WTC11 (cell line): ENCODE data around the gene TNFAIP8L1. TPM values are rescaled to one million over a fixed set of nuclear protein-coding genes. Genes with fewer than 3 reads are reported as not detected.

ENCODE experiments used
- ATAC-seq: fragments of 200-7000 bp; cut with Tn5 transposase; 2 replicates; pipeline ENCODE4 v1.10.0; 2021; ENCODE audit warnings: mild to moderate bottlenecking, moderate library complexity
- CTCF ChIA-PET: fragments of 300-600 bp; sonication (Branson Sonifier 250); formaldehyde crosslinking; loops from one replicate; lab custom pipeline; 2021; ENCODE audit warnings: antibody characterized with exemption; lab: Charles Lee
- POLR2A ChIA-PET: fragments of 350-600 bp; sonication (Branson Sonifier 250); formaldehyde crosslinking; loops from one replicate; lab custom pipeline; 2021; ENCODE audit warnings: antibody characterized with exemption; lab: Charles Lee
- DNase-seq: peaks from one replicate; pipeline ENCODE4 v3.0.0; 2021; ENCODE audit warnings: low spot score
- H3K27ac Mint-ChIP-seq: 2 replicates; pipeline ENCODE4 v1.8.0; 2021; ENCODE audit warnings: mixed read lengths
- H3K27me3 Mint-ChIP-seq: 2 replicates; pipeline ENCODE4 v1.8.0; 2021; ENCODE audit warnings: low read depth, mild to moderate bottlenecking, moderate library complexity, mixed read lengths
- H3K36me3 Mint-ChIP-seq: 2 replicates; pipeline ENCODE4 v1.8.0; 2021; ENCODE audit warnings: mixed read lengths
- H3K4me1 Mint-ChIP-seq: 2 replicates; pipeline ENCODE4 v1.8.0; 2022; ENCODE audit warnings: mixed read lengths
- H3K4me3 Mint-ChIP-seq: 2 replicates; pipeline ENCODE4 v1.8.0; 2021; ENCODE audit warnings: mild to moderate bottlenecking, moderate library complexity, mixed read lengths
- H3K9me3 Mint-ChIP-seq: 2 replicates; pipeline ENCODE4 v1.8.0; 2021; ENCODE audit warnings: mixed read lengths
- CBFB ChIP-seq: sonication (generic); formaldehyde crosslinking; IDR thresholded peaks from 2 replicates; pipeline ENCODE4 v1.8.1; 2022; ENCODE audit warnings: mild to moderate bottlenecking, low read depth, missing genetic modification reagents
- CREM ChIP-seq: sonication (generic); formaldehyde crosslinking; IDR thresholded peaks from 2 replicates; pipeline ENCODE4 v1.8.1; 2022; ENCODE audit warnings: mild to moderate bottlenecking, missing genetic modification reagents, moderate library complexity
- FOXJ3 ChIP-seq: sonication (generic); formaldehyde crosslinking; IDR thresholded peaks from 2 replicates; pipeline ENCODE4 v1.9.0; 2021; ENCODE audit warnings: missing genetic modification reagents, mild to moderate bottlenecking, borderline replicate concordance
- GTF2I ChIP-seq: fragments of 250-450 bp; sonication (Bioruptor Pico); conservative IDR thresholded peaks from 2 replicates; pipeline ENCODE4 v1.4.0; 2021; ENCODE audit warnings: mild to moderate bottlenecking
- IRF2 ChIP-seq: sonication (generic); formaldehyde crosslinking; IDR thresholded peaks from 2 replicates; pipeline ENCODE4 v1.8.0; 2022; ENCODE audit warnings: low read depth, missing genetic modification reagents, borderline replicate concordance
- JAZF1 ChIP-seq: fragments of 250-450 bp; sonication (Bioruptor Pico); IDR thresholded peaks from 2 replicates; pipeline ENCODE4 v1.9.0; 2021; ENCODE audit warnings: moderate library complexity, mild to moderate bottlenecking, inconsistent platforms
- MYBL2 ChIP-seq: sonication (generic); formaldehyde crosslinking; IDR thresholded peaks from 2 replicates; pipeline ENCODE4 v1.8.1; 2023; ENCODE audit warnings: mild to moderate bottlenecking, moderate library complexity, missing genetic modification reagents
- NR1H2 ChIP-seq: sonication (generic); formaldehyde crosslinking; IDR thresholded peaks from 2 replicates; pipeline ENCODE4 v1.9.0; 2021; ENCODE audit warnings: mild to moderate bottlenecking, moderate library complexity, missing genetic modification reagents
- NR3C1 ChIP-seq: sonication (generic); formaldehyde crosslinking; conservative IDR thresholded peaks from 2 replicates; pipeline ENCODE4 v1.8.1; 2023; ENCODE audit warnings: low read depth, mild to moderate bottlenecking, missing genetic modification reagents
- TEAD1 ChIP-seq: sonication (generic); formaldehyde crosslinking; IDR thresholded peaks from 2 replicates; pipeline ENCODE4 v1.8.0; 2022; ENCODE audit warnings: mild to moderate bottlenecking, missing genetic modification reagents
- ZNF121 ChIP-seq: sonication (generic); formaldehyde crosslinking; IDR thresholded peaks from 2 replicates; pipeline ENCODE4 v1.8.0; 2023; ENCODE audit warnings: missing genetic modification reagents
- ZNF219 ChIP-seq: sonication (generic); formaldehyde crosslinking; IDR thresholded peaks from 2 replicates; pipeline ENCODE4 v1.8.0; 2023; ENCODE audit warnings: missing genetic modification reagents, mild to moderate bottlenecking, borderline replicate concordance
- ZNF232 ChIP-seq: sonication (generic); formaldehyde crosslinking; IDR thresholded peaks from 2 replicates; pipeline ENCODE4 v1.8.0; 2022; ENCODE audit warnings: mild to moderate bottlenecking, missing genetic modification reagents
- total RNA-seq: library from RNA; stranded (reverse); gene quantifications from 3 replicates; pipeline ENCODE4 v1.2.3, GENCODE V29; 2021
- TF ChIP-seq, protein P1 (sequence below): fragments of 250-450 bp; sonication (Bioruptor Pico); IDR thresholded peaks from 2 replicates; pipeline ENCODE4 v1.8.0; 2021; ENCODE audit warnings: mild to moderate bottlenecking
- TF ChIP-seq, protein P2 (sequence below): sonication (generic); formaldehyde crosslinking; IDR thresholded peaks from 2 replicates; pipeline ENCODE4 v1.8.0; 2022; ENCODE audit warnings: mild to moderate bottlenecking, missing genetic modification reagents
- TF ChIP-seq, protein P3 (sequence below): sonication (generic); formaldehyde crosslinking; IDR thresholded peaks from 2 replicates; pipeline ENCODE4 v1.8.0; 2023; ENCODE audit warnings: missing genetic modification reagents
- TF ChIP-seq, protein P4 (sequence below): sonication (generic); formaldehyde crosslinking; IDR thresholded peaks from 2 replicates; pipeline ENCODE4 v1.8.1; 2023; ENCODE audit warnings: mild to moderate bottlenecking, missing genetic modification reagents, moderate library complexity
- TF ChIP-seq, protein P5 (sequence below): sonication (generic); formaldehyde crosslinking; IDR thresholded peaks from 2 replicates; pipeline ENCODE4 v1.8.0; 2022; ENCODE audit warnings: mild to moderate bottlenecking, missing genetic modification reagents
- TF ChIP-seq, protein P6 (sequence below): sonication (generic); formaldehyde crosslinking; IDR thresholded peaks from 2 replicates; pipeline ENCODE4 v1.8.0; 2022; ENCODE audit warnings: mild to moderate bottlenecking, missing genetic modification reagents
- TF ChIP-seq, protein P7 (sequence below): fragments of 250-450 bp; sonication (Bioruptor Pico); IDR thresholded peaks from 2 replicates; pipeline ENCODE4 v2.1.2; 2022; ENCODE audit warnings: mild to moderate bottlenecking, moderate library complexity
- TF ChIP-seq, protein P8 (sequence below): sonication (generic); formaldehyde crosslinking; IDR thresholded peaks from 2 replicates; pipeline ENCODE4 v1.8.1; 2022; ENCODE audit warnings: mild to moderate bottlenecking, moderate library complexity, missing genetic modification reagents

Gene TNFAIP8L1
- total RNA-seq, 1 experiment from 2014 or later = 8.7 TPM

DNA sequence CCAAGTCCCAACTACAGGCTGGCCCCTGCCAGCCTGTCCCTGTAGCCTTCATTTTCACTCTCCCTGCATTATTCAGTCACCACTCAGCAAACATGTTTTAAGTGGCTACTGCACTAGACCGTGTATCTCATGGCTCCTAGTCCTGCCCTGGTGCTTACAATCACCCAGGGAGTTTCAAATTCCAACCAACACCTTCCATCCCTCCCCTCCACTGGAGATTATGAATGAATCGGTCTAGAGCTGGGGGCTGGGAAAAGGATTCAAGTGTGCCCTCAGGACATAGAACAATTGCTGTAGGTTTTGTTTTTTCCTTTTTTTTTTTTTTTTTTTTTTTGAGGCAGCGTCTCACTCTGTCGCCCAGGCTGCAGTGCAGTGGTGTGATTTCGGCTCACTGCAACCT, 15.0 kb upstream of the TNFAIP8L1 start (continued):
- TF ChIP-seq, protein P1, sequence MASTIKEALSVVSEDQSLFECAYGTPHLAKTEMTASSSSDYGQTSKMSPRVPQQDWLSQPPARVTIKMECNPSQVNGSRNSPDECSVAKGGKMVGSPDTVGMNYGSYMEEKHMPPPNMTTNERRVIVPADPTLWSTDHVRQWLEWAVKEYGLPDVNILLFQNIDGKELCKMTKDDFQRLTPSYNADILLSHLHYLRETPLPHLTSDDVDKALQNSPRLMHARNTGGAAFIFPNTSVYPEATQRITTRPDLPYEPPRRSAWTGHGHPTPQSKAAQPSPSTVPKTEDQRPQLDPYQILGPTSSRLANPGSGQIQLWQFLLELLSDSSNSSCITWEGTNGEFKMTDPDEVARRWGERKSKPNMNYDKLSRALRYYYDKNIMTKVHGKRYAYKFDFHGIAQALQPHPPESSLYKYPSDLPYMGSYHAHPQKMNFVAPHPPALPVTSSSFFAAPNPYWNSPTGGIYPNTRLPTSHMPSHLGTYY (CRISPR knock-in tag) = no peak
- TF ChIP-seq, protein P2, sequence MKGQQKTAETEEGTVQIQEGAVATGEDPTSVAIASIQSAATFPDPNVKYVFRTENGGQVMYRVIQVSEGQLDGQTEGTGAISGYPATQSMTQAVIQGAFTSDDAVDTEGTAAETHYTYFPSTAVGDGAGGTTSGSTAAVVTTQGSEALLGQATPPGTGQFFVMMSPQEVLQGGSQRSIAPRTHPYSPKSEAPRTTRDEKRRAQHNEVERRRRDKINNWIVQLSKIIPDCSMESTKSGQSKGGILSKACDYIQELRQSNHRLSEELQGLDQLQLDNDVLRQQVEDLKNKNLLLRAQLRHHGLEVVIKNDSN (CRISPR knock-in tag) = no peak
- no peak for TF ChIP-seq NR1H2 (CRISPR knock-in tag)
- TF ChIP-seq, protein P3, sequence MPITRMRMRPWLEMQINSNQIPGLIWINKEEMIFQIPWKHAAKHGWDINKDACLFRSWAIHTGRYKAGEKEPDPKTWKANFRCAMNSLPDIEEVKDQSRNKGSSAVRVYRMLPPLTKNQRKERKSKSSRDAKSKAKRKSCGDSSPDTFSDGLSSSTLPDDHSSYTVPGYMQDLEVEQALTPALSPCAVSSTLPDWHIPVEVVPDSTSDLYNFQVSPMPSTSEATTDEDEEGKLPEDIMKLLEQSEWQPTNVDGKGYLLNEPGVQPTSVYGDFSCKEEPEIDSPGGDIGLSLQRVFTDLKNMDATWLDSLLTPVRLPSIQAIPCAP = no peak
- TF ChIP-seq, protein P4, sequence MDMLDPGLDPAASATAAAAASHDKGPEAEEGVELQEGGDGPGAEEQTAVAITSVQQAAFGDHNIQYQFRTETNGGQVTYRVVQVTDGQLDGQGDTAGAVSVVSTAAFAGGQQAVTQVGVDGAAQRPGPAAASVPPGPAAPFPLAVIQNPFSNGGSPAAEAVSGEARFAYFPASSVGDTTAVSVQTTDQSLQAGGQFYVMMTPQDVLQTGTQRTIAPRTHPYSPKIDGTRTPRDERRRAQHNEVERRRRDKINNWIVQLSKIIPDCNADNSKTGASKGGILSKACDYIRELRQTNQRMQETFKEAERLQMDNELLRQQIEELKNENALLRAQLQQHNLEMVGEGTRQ (CRISPR knock-in tag) = no peak
- TF ChIP-seq IRF2 (CRISPR knock-in tag) = no peak
- TF ChIP-seq JAZF1 (CRISPR knock-in tag) = no peak
- TF ChIP-seq, protein P5, sequence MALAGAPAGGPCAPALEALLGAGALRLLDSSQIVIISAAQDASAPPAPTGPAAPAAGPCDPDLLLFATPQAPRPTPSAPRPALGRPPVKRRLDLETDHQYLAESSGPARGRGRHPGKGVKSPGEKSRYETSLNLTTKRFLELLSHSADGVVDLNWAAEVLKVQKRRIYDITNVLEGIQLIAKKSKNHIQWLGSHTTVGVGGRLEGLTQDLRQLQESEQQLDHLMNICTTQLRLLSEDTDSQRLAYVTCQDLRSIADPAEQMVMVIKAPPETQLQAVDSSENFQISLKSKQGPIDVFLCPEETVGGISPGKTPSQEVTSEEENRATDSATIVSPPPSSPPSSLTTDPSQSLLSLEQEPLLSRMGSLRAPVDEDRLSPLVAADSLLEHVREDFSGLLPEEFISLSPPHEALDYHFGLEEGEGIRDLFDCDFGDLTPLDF = no peak

DNA sequence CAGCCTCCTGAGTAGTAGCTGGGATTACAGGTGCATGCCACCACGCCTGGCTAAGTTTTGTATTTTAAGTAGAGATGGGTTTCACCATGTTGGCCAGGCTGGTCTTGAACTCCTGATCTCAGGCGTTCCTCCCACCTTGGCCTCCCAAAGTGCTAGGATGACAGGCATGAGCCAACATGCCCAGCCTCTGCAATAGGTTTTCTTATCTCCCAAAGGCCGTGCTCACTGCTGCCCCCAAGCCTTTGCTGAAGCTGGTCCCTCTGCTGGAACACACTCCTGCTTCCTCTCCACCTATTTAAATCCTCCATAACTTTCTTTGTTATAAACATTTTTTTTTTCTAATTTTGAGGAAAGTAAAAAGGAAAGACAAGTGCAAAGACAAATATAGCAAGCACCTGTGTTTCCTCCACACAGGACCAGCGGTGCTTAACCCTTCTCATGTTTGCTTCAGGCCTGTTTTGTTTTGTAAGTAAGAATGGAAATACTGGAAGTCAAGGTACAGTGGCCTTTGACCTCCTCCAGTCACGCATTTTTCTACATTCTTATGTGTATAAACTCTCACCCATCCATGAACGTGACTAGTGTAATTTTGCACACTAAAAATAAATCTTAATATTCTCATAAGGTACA, 14.5 kb upstream of the TNFAIP8L1 start:
- Mint-ChIP-seq H3K36me3 (no peaks in the 10 kb centered on the region), H3K9me3 (peaks cover 4% of the 10 kb centered on the region; the same call in 1 of the 2 replicates), H3K4me3 (no peak overlapping the region), H3K4me1 (peaks cover 12% of the 10 kb centered on the region), H3K27ac (no peak overlapping the region; the same call in 1 of the 2 replicates), H3K27me3 (peaks cover 5% of the 10 kb centered on the region)
- CTCF ChIA-PET = interaction anchor here (0.6 to 5.0 kb wide), 17 partner anchors 9 to 351 kb away, joined by 3 to 46 read pairs (median 4); partner anchors contain the start of genes MPND and PLIN5
- peak; percentile 62 for DNase-seq
- TF ChIP-seq ZNF121 (peak; percentile 29; the same call in 1 of the 2 replicates), CBFB (no peak), CREM (no peak), NR3C1 (CRISPR knock-in tag) (no peak), MYBL2 (CRISPR knock-in tag) (no peak)
- TF ChIP-seq, protein P3 = no peak
- TF ChIP-seq, protein P6, sequence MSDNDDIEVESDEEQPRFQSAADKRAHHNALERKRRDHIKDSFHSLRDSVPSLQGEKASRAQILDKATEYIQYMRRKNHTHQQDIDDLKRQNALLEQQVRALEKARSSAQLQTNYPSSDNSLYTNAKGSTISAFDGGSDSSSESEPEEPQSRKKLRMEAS (CRISPR knock-in tag) = no peak
- ATAC-seq = peak; percentile 71
- POLR2A ChIA-PET = no interaction called here

DNA sequence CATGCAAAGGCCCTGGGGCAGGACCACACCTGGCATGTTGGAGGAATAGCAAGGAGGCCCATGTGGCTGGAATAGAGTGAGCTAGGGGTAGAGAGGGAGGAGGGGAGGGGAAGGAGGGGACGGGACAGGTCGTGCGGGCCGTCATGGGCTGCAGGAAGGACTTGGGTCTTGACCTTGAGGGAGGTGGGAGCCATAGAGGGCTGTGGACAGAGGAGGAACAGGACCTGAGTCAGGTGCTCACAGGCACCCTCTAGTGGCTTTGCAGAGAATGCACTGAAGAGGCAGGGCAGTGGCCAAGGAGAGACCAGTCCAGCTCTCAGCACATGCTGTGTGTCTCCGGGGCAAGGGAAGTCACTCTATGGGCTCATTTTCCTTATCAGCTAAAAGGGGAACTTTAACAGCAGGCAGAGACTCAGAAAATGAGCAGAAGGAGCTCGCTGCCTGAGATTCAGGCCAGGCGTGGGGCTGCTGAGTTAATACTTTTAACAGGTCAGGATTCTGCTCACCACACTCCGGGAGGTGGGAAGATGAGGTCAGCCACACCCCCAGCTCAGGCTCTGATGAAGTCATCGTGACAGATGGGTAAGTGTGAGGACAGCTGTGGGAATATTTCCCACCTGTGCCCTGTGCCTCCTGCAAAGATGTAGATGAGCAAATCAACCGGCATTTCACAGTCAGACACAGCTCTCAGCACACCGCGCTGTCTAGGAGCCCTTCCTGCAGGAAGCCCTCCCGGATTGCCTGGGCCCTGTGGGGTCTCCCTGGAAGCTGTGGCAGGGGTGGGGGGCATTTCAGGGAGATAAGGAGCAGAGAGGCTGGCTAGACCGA, 6.0 kb upstream of the TNFAIP8L1 start:
- Mint-ChIP-seq H3K9me3 (no peaks in the 10 kb centered on the region), H3K27ac (no peak overlapping the region), H3K36me3 (no peaks in the 10 kb centered on the region), H3K4me1 (peaks cover 6% of the 10 kb centered on the region), H3K27me3 (peaks cover 48% of the 10 kb centered on the region), H3K4me3 (0 out of 2 replicates have a peak overlapping the region, but pooled peaks have one; percentile 8)
- ATAC-seq (peak; percentile 68), DNase-seq (peak; percentile 80)
- ChIA-PET POLR2A (no interaction called here), CTCF (interaction anchor here (0.6 to 3.4 kb wide), 38 partner anchors 9 to 473 kb away, joined by 3 to 46 read pairs (median 6); partner anchors contain the start of genes CHAF1A, FEM1A, MYDGF and PLIN5)
- TF ChIP-seq, protein P7, sequence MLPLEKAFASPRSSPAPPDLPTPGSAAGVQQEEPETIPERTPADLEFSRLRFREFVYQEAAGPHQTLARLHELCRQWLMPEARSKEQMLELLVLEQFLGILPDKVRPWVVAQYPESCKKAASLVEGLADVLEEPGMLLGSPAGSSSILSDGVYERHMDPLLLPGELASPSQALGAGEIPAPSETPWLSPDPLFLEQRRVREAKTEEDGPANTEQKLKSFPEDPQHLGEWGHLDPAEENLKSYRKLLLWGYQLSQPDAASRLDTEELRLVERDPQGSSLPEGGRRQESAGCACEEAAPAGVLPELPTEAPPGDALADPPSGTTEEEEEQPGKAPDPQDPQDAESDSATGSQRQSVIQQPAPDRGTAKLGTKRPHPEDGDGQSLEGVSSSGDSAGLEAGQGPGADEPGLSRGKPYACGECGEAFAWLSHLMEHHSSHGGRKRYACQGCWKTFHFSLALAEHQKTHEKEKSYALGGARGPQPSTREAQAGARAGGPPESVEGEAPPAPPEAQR (CRISPR knock-in tag) = peak; percentile 77; the same call in 1 of the 2 replicates
- no peak for TF ChIP-seq FOXJ3 (CRISPR knock-in tag)
- no peak for TF ChIP-seq TEAD1
- TF ChIP-seq ZNF219 (CRISPR knock-in tag) = no peak
- TF ChIP-seq, protein P8, sequence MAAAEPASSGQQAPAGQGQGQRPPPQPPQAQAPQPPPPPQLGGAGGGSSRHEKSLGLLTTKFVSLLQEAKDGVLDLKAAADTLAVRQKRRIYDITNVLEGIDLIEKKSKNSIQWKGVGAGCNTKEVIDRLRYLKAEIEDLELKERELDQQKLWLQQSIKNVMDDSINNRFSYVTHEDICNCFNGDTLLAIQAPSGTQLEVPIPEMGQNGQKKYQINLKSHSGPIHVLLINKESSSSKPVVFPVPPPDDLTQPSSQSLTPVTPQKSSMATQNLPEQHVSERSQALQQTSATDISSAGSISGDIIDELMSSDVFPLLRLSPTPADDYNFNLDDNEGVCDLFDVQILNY (CRISPR knock-in tag) = no peak
- TF ChIP-seq CREM = no peak
- peak; percentile 100 for TF ChIP-seq GTF2I (CRISPR knock-in tag)
- TF ChIP-seq, protein P2 (CRISPR knock-in tag) = peak; percentile 37; the same call in 1 of the 2 replicates
- no peak for TF ChIP-seq ZNF232 (CRISPR knock-in tag)
- TF ChIP-seq, protein P6 (CRISPR knock-in tag) = peak; percentile 44; the same call in 1 of the 2 replicates
